ENCODE data around the gene FBXO8.

DNA sequence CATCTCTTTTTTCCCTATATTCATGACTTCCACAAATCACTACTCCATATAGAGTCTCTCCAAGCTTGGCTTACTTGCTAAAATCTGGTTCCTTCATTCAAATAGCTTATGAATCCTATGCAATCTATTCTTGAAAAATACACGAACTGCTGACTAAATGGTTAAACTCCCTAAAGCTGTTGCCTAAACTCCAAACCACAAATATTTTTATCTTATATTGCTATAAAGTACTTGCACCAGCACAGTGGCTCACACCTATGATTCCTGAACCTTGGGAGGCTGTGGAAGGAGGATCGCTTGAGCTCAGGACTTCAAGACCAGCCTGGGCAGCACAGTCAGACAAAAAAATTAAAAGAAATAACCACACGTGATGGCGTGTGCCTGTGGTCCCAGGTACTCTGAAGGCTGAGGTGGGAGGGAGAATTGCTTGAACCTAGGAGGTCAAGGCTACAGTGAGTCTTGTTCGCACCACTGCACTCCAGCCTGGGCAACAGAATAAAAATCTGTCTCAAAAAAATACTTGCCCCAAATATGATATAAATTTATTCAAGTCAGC, 2.2 kb downstream of the FBXO8 start:
- TF ChIP-seq GATA2 (CRISPR knock-in tag; IDR thresholded peaks at IDR 0.05) = no peak
- no peak for TF ChIP-seq RXRA (IDR thresholded peaks at IDR 0.05; ENCODE audit: borderline replicate concordance, low read depth)
- no peak for TF ChIP-seq MEF2A (IDR thresholded peaks at IDR 0.05; ENCODE audit: borderline replicate concordance, low read depth)
- TF ChIP-seq, protein P1, sequence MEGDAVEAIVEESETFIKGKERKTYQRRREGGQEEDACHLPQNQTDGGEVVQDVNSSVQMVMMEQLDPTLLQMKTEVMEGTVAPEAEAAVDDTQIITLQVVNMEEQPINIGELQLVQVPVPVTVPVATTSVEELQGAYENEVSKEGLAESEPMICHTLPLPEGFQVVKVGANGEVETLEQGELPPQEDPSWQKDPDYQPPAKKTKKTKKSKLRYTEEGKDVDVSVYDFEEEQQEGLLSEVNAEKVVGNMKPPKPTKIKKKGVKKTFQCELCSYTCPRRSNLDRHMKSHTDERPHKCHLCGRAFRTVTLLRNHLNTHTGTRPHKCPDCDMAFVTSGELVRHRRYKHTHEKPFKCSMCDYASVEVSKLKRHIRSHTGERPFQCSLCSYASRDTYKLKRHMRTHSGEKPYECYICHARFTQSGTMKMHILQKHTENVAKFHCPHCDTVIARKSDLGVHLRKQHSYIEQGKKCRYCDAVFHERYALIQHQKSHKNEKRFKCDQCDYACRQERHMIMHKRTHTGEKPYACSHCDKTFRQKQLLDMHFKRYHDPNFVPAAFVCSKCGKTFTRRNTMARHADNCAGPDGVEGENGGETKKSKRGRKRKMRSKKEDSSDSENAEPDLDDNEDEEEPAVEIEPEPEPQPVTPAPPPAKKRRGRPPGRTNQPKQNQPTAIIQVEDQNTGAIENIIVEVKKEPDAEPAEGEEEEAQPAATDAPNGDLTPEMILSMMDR (IDR thresholded peaks at IDR 0.05) = no peak
- no peak for TF ChIP-seq RAD21 (IDR thresholded peaks at IDR 0.05; ENCODE audit: low read length)
- TF ChIP-seq CHD2 (IDR thresholded peaks at IDR 0.05; ENCODE audit: low read length, partially characterized antibody) = no peak
- TF ChIP-seq YY1 (IDR thresholded peaks at IDR 0.05; ENCODE audit: low read depth) = no peak
- TF ChIP-seq FOXM1 (IDR thresholded peaks at IDR 0.05; ENCODE audit: low read depth) = no peak
- TF ChIP-seq GABPA (IDR thresholded peaks at IDR 0.05; ENCODE audit: low read depth) = no peak
- TF ChIP-seq, protein P2, sequence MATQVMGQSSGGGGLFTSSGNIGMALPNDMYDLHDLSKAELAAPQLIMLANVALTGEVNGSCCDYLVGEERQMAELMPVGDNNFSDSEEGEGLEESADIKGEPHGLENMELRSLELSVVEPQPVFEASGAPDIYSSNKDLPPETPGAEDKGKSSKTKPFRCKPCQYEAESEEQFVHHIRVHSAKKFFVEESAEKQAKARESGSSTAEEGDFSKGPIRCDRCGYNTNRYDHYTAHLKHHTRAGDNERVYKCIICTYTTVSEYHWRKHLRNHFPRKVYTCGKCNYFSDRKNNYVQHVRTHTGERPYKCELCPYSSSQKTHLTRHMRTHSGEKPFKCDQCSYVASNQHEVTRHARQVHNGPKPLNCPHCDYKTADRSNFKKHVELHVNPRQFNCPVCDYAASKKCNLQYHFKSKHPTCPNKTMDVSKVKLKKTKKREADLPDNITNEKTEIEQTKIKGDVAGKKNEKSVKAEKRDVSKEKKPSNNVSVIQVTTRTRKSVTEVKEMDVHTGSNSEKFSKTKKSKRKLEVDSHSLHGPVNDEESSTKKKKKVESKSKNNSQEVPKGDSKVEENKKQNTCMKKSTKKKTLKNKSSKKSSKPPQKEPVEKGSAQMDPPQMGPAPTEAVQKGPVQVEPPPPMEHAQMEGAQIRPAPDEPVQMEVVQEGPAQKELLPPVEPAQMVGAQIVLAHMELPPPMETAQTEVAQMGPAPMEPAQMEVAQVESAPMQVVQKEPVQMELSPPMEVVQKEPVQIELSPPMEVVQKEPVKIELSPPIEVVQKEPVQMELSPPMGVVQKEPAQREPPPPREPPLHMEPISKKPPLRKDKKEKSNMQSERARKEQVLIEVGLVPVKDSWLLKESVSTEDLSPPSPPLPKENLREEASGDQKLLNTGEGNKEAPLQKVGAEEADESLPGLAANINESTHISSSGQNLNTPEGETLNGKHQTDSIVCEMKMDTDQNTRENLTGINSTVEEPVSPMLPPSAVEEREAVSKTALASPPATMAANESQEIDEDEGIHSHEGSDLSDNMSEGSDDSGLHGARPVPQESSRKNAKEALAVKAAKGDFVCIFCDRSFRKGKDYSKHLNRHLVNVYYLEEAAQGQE (IDR thresholded peaks at IDR 0.05; ENCODE audit: low read depth, low read length) = no peak
- no peak for TF ChIP-seq FOSL2 (IDR thresholded peaks at IDR 0.05; ENCODE audit: borderline replicate concordance, low read depth)
- TF ChIP-seq NFIC (IDR thresholded peaks at IDR 0.05; ENCODE audit: borderline replicate concordance) = no peak
